GM18520 (cell line): ENCODE measurements around the gene LYZL6.
"Not testable (repeated sequence)": the region's sequence is repeated elsewhere in the genome, so short reads cannot be mapped to it uniquely, and the experiment has no call there.

Experiments
- ATAC-seq: cut with Tn5 transposase; IDR thresholded peaks from one replicate; pipeline ENCODE4 v1.9.1; 2021; ENCODE audit not compliant: unreplicated experiment

LYZL6 gene

GRCh38 chr17:35948092-35948491 lies 4.6 kb upstream of the LYZL6 start:
- no peak for ATAC-seq

- no peak for ATAC-seq
Observed at GRCh38 chr17:35947156-35947585, 3.7 kb upstream of the LYZL6 start.

GRCh38 chr17:35944151-35944550 lies 638 bp upstream of the LYZL6 start:
- no peak for ATAC-seq

- no peak for ATAC-seq
Observed at GRCh38 chr17:35942588-35943186, 826 bp downstream of the LYZL6 start.

GRCh38 chr17:35938492-35938891 lies 5.0 kb downstream of the LYZL6 start:
- not testable (repeated sequence) for ATAC-seq

- ATAC-seq, result no peak
Observed at GRCh38 chr17:35936063-35936462, 7.5 kb downstream of the LYZL6 start.

DNA sequence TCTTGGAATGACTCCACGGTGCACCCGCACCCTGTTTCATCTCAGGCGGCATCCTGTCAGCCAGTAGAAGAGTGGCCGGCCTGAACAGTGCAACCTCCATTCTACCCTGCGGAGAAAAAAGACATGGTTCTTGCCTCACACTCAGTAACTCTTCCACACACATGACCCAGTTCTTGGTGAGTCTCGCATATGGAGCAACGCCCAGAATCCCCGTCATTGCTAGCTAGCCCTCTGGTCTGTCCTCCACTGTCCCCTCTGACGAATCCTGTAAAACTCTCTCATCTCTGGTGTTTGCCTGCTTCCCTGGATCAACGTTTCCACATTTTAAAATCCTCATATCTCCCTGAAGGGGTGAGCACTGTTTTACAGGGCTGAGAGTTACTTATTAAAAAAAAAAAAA lies 8.8 kb downstream of the LYZL6 start:
- ATAC-seq, result no peak

DNA sequence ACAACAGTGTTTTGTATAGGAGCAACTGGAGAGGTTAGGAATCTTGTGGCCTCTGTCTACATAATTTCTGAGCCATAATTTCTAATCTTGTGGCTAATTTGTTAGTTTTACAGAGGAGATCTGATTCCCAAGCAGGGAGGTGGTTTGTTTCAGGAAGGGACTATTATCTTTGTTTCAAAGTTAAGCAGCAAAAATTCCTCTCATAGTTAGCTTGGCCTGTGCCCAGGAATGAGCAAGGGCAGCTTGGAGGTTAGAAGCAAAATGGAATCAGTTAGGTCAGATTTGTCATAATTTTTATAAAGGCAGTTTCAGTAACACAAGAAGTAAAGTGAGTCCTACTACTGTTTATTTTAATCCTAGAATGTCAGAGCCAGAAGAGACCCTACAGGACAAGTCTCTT lies 10.9 kb downstream of the LYZL6 start:
- no peak for ATAC-seq

GRCh38 chr17:35931794-35932425 lies 11.6 kb downstream of the LYZL6 start:
- ATAC-seq, result no peak

DNA sequence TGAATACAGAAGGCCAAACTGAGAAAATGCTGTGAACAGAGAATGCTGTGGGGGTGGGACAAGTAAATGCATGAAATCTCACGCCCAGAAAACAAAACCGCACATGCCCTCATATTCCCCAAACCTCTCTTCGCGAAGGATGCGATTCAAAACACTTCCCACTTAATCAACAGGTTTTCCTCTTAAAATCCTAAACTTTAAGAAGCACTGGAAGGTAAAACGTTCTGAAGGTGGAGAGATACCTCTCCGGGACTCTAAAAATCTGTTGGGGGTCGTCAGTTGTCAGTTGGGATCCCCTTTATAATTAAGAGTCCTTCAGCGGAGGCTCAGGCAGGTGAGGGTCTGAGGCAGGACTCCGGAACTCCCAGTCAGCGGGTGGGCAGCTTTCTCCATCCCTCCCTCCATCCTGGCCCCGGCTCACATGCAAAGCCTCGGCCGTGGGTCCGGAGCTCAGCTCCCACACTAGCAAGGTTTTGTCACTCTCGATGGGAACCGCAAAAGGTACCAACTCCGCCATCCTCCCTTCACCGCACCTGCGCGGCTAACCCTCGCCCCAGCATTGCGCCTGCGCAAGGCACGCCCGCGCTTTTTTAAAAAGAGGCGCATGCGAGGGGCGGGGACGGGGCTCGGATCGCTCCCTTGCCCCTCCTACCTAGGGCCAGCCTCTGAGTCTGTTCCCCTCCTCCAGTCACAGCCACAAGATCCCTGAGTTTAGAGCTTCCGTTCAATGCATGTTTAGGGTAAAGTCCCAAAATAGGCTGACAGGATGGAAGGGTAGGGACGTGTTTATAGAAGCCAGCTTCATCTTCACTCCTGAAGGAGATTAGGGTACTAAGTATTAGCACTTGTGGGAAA lies 13.1 kb downstream of the LYZL6 start, which contains the start of gene RDM1:
Gene RDM1, minus strand, starts transcription at position 563 of the 855 bp plus-strand sequence. Its CDS starts 46 bp downstream, at position 517.
- peak; percentile 50 for ATAC-seq

- ATAC-seq, result no peak
Observed at GRCh38 chr17:35927714-35928113, 15.8 kb downstream of the LYZL6 start.

DNA sequence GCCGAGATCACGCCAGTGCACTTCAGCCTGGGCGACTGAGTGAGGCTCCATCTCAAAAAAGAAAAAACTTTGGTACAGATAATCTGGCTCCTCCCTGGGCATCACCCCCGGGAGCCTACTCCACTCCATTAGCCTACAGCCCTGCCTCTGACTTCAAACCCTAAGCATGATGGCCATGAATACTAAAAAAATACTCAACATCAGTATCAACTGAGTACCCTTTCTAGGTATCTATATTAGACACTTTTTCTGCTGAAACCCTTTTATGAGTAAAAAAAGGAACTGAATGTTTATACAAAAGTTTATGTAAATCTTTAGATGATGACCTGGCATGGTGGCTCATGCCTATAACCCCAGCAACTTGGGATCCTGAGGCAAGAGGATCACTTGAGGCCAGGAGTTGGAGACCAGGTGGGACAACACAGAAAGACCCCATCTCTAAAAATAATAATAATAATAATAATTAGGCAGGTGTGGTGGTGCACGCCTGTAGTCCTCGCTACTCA lies 19.9 kb downstream of the LYZL6 start:
- ATAC-seq, result no peak

GRCh38 chr17:35920229-35920628 lies 23.3 kb downstream of the LYZL6 start:
- ATAC-seq, result no peak

DNA sequence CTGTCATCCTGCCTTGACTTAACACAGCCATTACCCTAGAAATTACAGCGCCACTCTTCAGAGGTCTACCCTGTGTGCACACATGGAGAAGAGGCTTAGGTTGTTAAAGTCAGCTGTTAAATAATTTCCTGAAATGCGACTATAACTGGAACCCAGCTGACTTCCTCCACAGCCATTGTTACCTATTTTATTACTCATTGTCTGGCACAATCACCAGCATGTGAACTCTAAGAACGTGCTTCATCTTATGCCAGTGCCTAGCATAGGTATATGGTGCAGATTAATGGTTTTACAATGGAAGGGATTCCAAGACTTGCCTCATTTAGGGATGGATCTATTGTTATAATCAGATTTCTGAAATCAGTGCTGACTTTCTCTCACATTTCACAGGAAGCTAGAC lies 24.8 kb downstream of the LYZL6 start:
- no peak for ATAC-seq

DNA sequence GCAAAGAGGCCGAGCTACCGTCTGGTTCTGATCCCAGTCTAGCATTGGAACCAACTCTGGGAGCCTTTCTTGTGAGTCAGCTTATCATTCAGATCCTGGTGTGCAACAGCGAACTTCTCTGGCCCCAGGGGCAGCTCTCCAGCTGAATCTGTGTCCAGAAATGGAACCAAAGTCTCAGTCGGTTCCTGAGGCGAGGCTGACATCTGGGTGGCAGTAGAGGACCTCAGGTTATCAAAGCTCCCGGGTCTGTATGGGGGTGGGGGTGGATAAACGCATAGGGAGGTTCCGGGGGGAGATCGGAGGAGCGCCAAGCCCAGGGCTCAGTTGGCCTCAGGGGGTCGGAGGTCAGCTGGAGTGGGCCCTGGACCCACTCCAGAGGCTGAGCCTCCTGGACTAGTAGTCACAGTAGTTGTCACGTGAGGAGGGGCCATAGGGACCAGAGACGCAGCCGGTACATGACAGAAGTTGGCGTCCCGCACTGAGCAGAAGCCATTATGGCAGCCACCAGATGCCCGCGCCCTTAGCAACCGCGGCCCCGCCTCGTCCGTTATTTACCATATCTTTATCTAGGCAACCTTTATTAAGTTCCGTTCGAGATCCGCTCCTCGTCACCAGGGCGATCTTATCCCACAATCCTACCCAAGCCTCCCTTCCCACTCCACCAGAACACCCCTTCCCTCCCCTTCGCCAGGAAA lies 25.8 kb downstream of the LYZL6 start:
- ATAC-seq, result no peak

- no peak for ATAC-seq
Observed at GRCh38 chr17:35915153-35915964, 28.2 kb downstream of the LYZL6 start.

DNA sequence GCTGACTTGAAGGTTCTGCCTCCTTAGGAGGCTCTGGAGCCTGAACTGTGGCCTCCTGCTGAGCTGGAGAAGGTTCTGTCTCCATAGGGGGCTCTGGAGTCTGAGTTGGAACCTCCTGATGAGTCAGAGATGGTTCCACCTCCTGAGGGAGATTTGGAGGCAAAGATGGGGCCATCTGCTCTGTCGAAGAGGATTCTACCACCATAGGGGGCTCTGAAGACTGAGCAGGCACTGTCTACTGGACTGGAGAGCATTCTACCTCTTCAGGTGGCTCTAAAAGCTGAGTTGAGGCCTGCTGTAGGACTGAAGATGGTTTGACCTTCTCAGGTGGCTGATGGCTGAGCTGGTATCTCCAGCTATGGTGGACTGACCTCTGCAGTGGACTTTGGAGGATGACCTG lies 29.2 kb downstream of the LYZL6 start:
- no peak for ATAC-seq

DNA sequence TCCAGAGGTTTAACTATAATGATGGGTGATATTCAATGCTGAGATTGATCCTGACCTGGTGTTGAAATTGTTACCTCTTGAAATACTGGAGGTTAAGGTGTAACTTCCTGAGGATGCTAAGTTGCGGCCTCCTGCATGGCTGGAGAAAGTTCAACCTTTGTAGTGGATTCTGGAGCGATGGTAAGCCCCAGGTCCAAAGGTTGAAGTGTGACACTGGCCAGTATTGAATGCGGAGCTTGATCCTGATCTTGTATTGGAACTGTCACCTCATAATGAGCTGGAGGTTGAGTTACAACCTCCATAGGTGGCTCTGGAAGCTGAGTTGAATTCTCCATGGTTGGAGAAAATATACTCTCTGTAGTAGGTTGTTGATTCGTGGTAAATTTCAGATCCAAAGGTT lies 29.9 kb downstream of the LYZL6 start:
- ATAC-seq, result no peak

DNA sequence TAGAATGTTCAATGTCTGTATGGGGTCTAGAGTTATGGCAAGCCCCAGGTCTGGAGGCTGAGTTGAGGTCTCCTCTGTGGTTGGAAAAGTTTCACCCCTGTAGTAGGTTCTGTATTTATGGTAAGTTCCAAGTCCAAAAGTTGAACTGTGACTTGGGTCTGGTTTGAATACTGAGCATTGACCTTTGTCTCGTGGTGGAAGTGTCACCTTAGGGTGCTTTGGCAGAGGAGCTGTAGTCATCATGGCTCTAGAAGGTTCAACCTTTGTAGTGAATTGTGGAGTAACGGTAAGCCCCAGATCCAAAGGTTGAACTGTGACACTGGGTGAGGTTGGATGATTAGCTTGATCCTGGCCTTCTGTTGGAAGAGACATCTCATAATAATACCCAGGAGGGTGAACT lies 30.6 kb downstream of the LYZL6 start:
- no peak for ATAC-seq

DNA sequence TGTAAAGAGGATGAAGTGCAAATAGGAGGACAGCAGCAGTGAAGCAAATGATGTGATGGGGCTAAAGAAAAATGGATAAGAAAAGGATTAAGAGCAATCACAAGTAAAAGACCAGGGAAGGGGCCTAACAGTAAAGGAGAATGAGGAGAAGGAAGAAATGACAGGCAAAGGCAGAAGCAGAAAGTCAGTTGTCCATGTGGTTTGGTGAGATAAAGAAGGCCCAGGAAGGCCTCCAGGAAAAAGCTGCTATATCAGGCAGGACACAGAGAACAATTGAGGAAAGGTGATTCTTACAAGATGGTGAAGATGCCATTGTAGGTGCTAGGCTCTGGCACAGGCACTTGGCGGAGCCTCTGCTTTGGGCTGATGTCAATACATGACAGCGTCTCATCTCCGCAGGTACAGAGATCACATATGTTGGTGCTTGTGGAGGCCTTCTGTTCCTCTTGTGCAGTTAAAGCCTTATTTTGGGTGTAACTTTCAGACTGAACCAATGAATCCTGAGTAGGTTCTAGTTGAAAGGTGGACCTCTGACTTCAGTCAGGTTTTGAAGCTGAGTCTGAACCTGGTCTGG lies 31.1 kb downstream of the LYZL6 start:
- no peak for ATAC-seq
